BLaER1 (cell line): ENCODE measurements around the gene IL17A.

Source experiments
- H3K27ac ChIP-seq: shearing (Covaris generic); formaldehyde crosslinking; 2 replicates; pipeline ENCODE4 v1.8.1; 2022
- H3K27me3 ChIP-seq: shearing (Covaris generic); formaldehyde crosslinking; 2 replicates; pipeline ENCODE4 v1.8.1; 2022
- H3K36me3 ChIP-seq: shearing (Covaris generic); formaldehyde crosslinking; 2 replicates; pipeline ENCODE4 v1.8.1; 2022
- H3K4me1 ChIP-seq: shearing (Covaris generic); formaldehyde crosslinking; 2 replicates; pipeline ENCODE4 v1.8.1; 2022
- H3K4me2 ChIP-seq: shearing (Covaris generic); formaldehyde crosslinking; 2 replicates; pipeline ENCODE4 v1.8.1; 2022
- H3K4me3 ChIP-seq: shearing (Covaris generic); formaldehyde crosslinking; 2 replicates; pipeline ENCODE4 v1.8.1; 2022
- H3K9ac ChIP-seq: shearing (Covaris generic); formaldehyde crosslinking; 2 replicates; pipeline ENCODE4 v1.8.1; 2022
- H3K9me3 ChIP-seq: shearing (Covaris generic); formaldehyde crosslinking; 2 replicates; pipeline ENCODE4 v1.8.1; 2022
- H4K20me1 ChIP-seq: shearing (Covaris generic); formaldehyde crosslinking; 2 replicates; pipeline ENCODE4 v1.8.1; 2022
- Cebpa-rat ChIP-seq: shearing (Covaris generic); IDR thresholded peaks from 2 replicates; pipeline ENCODE4 v1.8.1; 2022

IL17A gene

DNA sequence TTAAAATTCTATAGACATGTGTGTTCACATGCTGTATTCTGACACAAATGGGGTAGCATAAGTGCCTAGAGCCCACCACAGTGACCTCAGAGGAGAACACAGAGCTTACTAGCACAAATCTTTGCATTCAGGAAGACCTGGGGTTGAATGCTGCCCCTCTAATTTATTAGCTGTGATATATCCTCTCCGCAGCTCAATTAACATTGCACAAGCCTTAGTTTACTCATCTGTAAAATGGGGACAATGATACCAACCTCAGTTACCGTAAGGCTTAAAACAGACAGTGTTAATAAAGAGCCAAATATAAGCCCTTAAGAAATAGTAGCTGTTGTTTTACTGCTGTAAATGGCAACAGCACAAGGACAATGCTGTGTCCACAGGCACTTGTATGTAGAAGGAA, 36.2 kb upstream of the IL17A start:
- Histone ChIP-seq H3K9me3 (no peaks in the 10 kb centered on the region), H3K4me2 (no peak overlapping the region), H4K20me1 (no peaks in the 10 kb centered on the region)

DNA sequence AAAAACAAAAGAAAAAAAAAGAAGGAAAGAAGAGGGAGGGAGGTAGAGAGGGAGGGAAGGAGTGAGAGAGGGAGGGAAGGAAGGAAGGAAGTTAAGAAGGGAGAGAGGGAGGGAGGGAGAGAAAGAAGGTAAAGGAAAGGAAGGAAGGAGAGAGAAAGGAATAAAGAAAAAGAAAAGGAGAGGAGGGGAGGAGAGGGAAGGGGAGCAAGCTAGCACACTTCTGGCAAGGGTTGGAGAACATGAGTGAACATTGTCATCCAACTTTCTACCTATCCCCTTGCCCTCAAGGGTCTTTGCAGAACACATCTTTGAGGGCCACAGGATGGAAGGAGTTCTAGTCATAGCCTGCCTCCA, 34.1 kb upstream of the IL17A start:
- Histone ChIP-seq H3K4me2 (no peak overlapping the region), H3K27me3 (no peaks in the 10 kb centered on the region), H3K27ac (no peak overlapping the region), H3K36me3 (no peaks in the 10 kb centered on the region), H3K4me1 (peaks cover 32% of the 10 kb centered on the region), H4K20me1 (no peaks in the 10 kb centered on the region), H3K9me3 (no peaks in the 10 kb centered on the region), H3K4me3 (no peak overlapping the region), H3K9ac (no peak overlapping the region)
- no peak for TF ChIP-seq Cebpa-rat

More for the DNA sequence above, 36.2 kb upstream of the IL17A start:
- TF ChIP-seq Cebpa-rat: no peak
- H3K27me3 ChIP-seq: no peaks in the 10 kb centered on the region
- no peak overlapping the region for H3K9ac ChIP-seq
- no peaks in the 10 kb centered on the region for H3K36me3 ChIP-seq
- H3K4me1 ChIP-seq: peaks cover 11% of the 10 kb centered on the region
- H3K4me3 ChIP-seq: no peak overlapping the region
- H3K27ac ChIP-seq: no peak overlapping the region

DNA sequence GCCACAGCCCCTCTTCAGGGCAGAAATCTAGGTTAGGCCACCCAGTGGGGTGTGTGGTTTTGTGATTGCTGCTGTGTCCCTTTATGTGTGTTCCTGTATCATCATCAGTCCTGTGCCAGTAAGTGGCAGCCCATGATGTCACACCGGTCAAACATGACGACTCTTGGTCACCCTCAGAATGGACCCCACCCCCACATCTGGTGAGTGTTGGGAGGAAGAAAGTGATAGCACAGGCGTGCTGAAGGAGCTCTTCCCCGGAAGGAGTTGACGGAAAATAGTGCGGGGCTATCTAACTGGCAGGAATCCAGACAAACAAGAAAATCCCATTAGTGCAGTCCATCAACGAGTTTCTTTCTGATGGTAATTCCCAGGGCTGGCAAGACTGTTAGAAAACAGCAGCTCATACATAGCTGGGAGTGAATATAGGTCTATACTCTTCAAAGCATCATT, 33.4 kb upstream of the IL17A start:
- H3K27ac ChIP-seq: no peak overlapping the region
- H3K4me1 ChIP-seq: peaks cover 35% of the 10 kb centered on the region
- no peaks in the 10 kb centered on the region for H3K27me3 ChIP-seq
- no peak overlapping the region for H3K4me3 ChIP-seq
- no peak for TF ChIP-seq Cebpa-rat
- no peak overlapping the region for H3K4me2 ChIP-seq
- no peaks in the 10 kb centered on the region for H3K36me3 ChIP-seq
- H3K9me3 ChIP-seq: no peaks in the 10 kb centered on the region
- no peaks in the 10 kb centered on the region for H4K20me1 ChIP-seq
- no peak overlapping the region for H3K9ac ChIP-seq

DNA sequence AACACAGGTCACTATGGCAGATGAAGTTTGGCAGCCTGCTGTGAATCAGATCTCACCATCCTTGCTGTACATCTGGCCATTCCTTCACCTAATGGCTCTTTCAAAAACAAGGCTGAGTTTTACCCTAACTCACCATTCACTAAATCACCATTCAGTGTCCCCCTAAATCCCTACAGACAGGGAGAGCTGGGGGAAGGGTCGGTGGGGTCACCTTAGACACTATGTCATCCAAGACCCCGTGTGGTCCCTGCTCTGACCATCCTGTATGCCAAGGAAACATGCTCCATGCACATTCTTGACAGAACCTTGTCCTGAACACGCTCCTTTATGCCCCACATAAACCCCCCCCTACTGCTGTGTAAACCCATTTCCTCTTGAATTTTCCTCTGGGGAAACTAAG, 31.8 kb upstream of the IL17A start:
- TF ChIP-seq Cebpa-rat: no peak
- Histone ChIP-seq H3K9me3 (no peaks in the 10 kb centered on the region), H3K9ac (no peak overlapping the region), H4K20me1 (no peaks in the 10 kb centered on the region), H3K27me3 (no peaks in the 10 kb centered on the region), H3K36me3 (no peaks in the 10 kb centered on the region), H3K27ac (0 out of 2 replicates have a peak overlapping the region, but pooled peaks have one; percentile 19), H3K4me2 (peak overlapping the region; percentile 80), H3K4me3 (no peak overlapping the region), H3K4me1 (peaks cover 35% of the 10 kb centered on the region)

DNA sequence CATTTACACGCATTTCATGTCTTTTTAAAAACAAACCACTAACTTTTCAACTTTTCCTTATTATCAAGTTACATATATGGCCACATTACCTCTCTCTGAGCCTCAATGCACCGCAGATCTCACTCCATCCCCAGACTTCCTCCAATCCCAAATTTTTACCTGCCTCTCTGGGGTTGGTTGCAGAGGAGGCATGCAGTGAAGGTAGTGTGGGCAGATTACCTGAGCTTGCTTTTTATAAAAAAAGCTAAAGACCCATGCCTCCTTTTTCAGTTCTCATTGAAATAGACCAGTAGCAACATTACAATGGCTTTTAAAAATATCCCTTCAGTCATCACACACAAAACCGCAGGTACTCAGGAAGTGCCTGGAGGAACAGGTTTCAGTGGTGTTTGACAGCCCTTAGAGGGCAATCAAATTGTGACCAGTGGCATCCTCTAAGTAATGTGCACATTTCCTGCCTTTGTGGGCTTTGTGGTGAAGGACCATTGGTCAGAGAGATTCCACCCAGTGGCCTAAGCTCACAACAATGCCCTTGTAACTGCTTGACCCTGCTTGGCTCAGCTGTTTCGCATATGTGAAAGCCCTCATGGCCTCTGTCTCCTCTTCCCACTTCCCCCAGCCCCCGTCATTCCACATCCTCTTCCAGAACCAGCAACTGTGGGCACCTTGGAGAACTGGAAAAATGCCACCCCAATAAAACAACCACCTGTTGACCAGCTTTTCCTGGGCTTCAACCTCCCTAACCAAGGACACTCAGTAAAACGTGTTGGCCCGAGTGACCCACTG, 30.2 kb upstream of the IL17A start:
- Histone ChIP-seq H3K4me3 (no peak overlapping the region), H3K4me2 (peak overlapping the region; percentile 80), H3K36me3 (no peaks in the 10 kb centered on the region), H3K27me3 (no peaks in the 10 kb centered on the region), H3K27ac (no peak overlapping the region), H4K20me1 (no peaks in the 10 kb centered on the region), H3K4me1 (peaks cover 35% of the 10 kb centered on the region), H3K9ac (no peak overlapping the region), H3K9me3 (peaks cover 6% of the 10 kb centered on the region)
- TF ChIP-seq Cebpa-rat: no peak

DNA sequence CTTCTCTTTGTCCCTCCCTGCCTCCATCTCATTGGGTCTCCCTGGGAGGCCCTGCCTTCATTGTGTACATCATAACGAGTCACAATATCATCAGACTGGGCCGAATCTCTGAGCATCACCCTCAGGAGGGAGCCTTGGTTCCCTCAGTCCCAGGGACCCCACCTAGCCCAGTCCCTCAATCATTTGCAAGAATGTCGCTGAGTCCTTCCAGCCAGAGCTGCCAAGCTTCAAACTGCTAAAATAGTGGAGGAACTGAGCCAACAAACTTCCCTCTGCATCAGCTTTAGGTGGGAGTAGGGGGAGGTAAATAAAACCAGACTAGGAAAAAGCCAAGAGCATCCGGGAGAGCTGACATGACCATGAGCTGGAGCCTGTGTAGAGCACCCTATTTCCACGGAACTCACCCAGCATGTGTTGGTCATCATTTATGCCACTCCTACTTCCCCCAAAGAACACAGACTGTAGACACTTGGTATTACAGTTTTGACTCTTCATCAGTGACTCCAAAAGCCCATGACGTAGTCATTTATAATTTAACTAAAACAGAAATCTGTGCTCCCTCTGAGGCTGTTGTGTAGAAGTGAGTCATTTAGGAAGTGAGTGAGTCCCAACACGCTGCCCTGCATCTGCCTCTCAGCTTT, 28.8 kb upstream of the IL17A start:
- H3K9me3 ChIP-seq: peaks cover 13% of the 10 kb centered on the region
- no peak for TF ChIP-seq Cebpa-rat
- H3K4me2 ChIP-seq: no peak overlapping the region
- H3K4me1 ChIP-seq: peaks cover 35% of the 10 kb centered on the region
- no peak overlapping the region for H3K4me3 ChIP-seq
- no peaks in the 10 kb centered on the region for H3K36me3 ChIP-seq
- H3K27ac ChIP-seq: no peak overlapping the region
- H3K27me3 ChIP-seq: no peaks in the 10 kb centered on the region
- no peak overlapping the region for H3K9ac ChIP-seq
- H4K20me1 ChIP-seq: no peaks in the 10 kb centered on the region

DNA sequence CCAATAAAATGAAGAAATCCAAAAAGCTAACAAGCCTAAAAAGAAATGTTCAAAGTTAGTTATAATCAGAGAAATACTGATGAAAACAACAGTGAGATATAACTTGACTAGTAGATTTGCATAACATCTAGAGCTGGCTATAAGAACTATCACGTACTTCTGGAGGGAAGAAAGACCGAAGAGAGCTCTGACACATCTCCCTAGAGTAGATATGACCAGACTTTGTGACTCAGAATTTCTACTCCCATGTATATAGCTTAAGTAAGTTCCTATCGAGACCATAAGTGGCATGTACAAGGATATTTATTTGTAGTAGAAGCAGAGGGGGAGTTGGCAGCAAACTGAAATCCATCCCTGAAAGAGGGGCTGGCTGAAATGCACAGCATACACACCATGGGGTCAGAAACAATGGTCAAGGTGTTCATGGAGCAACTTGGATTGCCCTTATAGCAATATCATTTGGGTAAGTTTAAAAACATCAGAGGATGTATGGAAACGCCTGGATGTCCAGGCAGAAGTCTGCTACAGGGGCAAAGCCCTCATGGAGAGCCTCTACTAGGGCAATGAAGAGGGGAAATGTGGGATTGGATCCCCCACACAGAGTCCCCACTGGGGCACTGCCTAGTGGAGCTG, 25.6 kb upstream of the IL17A start:
- Histone ChIP-seq H3K4me3 (no peak overlapping the region), H3K27me3 (no peaks in the 10 kb centered on the region), H3K9ac (no peak overlapping the region), H3K4me2 (no peak overlapping the region), H3K4me1 (peaks cover 18% of the 10 kb centered on the region), H3K27ac (no peak overlapping the region), H3K9me3 (peaks cover 13% of the 10 kb centered on the region), H3K36me3 (no peaks in the 10 kb centered on the region), H4K20me1 (no peaks in the 10 kb centered on the region)
- TF ChIP-seq Cebpa-rat: no peak

DNA sequence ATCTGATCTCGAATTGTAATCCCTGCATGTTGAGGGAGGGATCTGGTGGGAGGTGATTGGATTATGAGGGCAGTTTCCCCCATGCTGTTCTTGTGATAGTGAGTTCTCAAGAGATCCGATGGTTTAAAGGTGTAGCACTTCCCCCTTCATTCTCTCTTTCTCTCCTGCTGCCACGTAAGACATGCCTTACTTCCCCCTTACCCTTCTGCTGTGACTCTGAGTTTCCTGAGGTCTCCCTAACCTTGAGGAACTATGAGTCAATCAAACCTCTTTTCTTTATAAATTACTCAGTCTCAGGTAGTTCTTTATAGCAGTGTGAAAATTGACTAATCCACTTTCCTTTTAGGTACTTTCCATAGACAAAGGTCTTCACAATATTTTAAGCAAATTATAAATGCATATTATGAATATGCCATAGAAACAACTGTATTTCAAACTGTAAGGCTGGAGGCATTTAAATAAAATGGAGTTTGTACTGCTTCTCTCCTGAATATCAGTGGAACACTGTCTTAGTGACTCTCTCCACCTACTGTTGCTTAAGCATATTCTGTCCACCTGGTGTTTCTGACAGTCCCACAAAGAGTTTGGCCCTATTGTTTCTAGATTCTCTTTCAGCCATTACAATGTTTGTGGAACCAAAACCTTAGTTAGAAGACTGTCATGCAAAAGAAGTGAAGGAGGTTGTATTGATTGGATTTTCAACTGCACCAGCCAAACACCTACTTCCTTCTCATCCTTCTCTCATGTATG, 24.3 kb upstream of the IL17A start:
- Histone ChIP-seq H3K36me3 (no peaks in the 10 kb centered on the region), H3K4me2 (no peak overlapping the region), H3K27ac (no peak overlapping the region), H3K9me3 (peaks cover 13% of the 10 kb centered on the region), H3K27me3 (no peaks in the 10 kb centered on the region), H3K4me3 (no peak overlapping the region), H3K9ac (no peak overlapping the region), H3K4me1 (peaks cover 6% of the 10 kb centered on the region; the same call in 1 of the 2 replicates), H4K20me1 (no peaks in the 10 kb centered on the region)
- TF ChIP-seq Cebpa-rat: no peak

DNA sequence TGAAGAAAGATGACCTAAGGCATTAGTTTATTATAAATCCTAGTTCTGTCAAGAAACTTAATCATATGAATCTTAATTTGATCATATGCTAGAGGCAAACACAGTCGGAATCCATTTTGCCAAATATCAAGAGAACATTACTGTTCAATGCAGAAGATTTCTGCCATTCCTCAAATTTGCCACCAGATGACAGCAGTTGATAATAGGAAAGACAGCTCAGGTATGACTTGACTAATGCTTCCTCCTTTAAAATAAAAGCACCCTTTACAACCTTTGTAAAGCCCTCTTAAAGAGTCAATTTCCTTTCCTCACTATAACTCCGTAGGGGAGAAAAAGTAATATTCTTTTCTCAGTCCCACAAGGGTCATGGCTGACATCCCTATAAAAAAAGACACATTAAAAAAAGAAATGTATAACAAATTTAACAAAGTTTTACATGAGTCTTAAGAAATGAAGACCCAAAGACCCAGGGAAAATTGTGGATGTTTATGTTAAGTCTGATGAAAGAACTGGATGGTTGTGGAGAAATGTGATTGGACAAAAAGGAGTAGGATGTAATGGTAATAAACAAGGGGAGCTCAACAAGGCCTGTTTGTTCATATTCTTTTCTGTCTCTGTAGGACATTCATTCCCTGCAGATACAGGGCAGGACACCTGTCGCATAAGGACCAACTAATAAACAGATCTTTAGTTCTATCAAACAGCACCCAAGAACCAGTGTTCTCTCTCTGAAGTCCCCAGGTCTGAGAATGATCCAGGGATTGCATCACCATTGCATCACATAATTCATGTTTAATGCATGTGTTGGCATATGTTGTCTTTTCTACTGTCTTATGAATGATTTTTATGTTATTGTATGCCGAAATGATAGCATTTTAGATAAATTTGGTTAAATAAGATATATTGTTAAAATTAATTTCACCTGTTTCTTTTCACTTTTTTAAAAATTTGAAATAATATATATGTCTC, 23.0 kb upstream of the IL17A start:
- Histone ChIP-seq H3K27me3 (no peaks in the 10 kb centered on the region), H3K36me3 (no peaks in the 10 kb centered on the region), H3K4me1 (no peaks in the 10 kb centered on the region), H3K9me3 (peaks cover 14% of the 10 kb centered on the region), H3K4me3 (no peak overlapping the region), H3K9ac (no peak overlapping the region), H3K4me2 (no peak overlapping the region), H3K27ac (no peak overlapping the region), H4K20me1 (no peaks in the 10 kb centered on the region)
- TF ChIP-seq Cebpa-rat: no peak
